ENCODE results near the gene DIDO1. TPM values are rescaled to one million over a fixed set of nuclear protein-coding genes. Genes with fewer than 3 reads are reported as not detected.
"Not testable (repeated sequence)": the region's sequence is repeated elsewhere in the genome, so short reads cannot be mapped to it uniquely, and the experiment has no call there.

Gene DIDO1
- total RNA-seq, 2 donors from 2014 or later = 40.1 to 52.7 TPM

DNA sequence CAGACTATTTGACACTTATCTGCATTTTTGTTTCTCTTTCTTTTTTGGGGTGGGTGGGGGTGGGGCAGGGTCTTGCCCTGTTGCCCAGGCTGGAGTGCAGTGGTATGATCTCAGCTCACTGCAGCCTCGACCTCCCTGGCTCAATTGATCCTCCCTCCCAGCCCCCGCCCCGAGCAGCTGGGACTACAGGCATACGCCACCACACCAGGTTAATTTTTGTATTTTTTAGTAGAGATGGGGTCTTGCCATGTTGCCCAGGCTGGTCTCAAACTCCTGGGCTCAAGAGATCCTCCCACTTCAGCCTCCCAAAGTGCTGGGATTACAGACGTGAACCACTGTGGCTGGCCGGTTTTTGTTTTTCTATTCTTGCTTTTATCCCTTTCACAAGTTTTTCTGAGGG is 73.0 kb downstream of the DIDO1 start:
- ATAC-seq; H3K9me3 Mint-ChIP-seq; H3K27ac Mint-ChIP-seq; DNase-seq (ENCODE audit: low spot score in 2 of 2): not testable (repeated sequence)
- peaks cover 9 to 10% of the 10 kb centered on the region in 2 donors for H3K36me3 Mint-ChIP-seq

DNA sequence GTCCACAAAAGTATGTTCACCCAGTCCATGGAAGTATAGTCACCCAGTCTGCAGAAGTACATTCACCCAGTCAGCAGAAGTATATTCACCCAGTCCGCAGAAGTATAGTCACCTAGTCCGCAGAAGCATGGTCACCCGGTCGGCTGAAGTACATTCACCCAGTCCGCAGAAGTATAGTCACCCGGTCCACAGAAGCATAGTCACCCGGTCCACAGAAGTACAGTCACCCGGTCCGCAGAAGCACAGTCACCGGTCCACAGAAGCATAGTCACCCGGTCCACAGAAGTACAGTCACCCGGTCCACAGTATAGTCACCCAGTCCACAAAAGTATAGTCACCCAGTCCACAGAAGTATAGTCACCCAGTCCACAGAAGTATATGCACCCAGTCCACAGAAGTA is 73.5 kb downstream of the DIDO1 start:
- DNase-seq (ENCODE audit: low spot score in 2 of 2) = no peak
- Mint-ChIP-seq H3K36me3 (peaks cover 9 to 10% of the 10 kb centered on the region in 2 donors), H3K9me3 (no peaks in the 10 kb centered on the region), H3K27ac (no peak overlapping the region)
- ATAC-seq = peak in 1 of 2 donors; percentile 16

DNA sequence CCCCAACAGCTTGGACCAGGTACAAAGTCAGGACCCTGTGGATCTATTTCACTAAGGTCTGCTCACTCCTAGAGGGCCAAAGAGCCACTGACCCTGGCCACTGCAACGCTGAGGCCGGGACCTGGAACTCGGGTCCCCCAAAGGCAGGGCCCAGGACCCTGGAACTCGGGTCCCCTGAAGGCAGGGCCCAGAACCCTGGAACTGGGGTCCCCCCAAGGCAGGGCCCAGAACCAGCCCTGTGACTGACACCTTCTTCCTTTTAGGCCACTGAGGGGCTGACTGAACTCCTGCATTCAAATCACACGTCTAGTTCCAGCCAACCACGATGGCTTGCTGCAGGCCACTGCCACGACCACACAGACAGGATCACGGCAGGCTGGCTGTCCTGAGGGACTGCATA is 74.1 kb downstream of the DIDO1 start:
- Mint-ChIP-seq H3K27ac (peak overlapping the region in 1 of 2 donors; percentile 22), H3K36me3 (peaks cover 4 to 10% of the 10 kb centered on the region in 2 donors), H3K9me3 (no peaks in the 10 kb centered on the region)
- DNase-seq (ENCODE audit: low spot score in 2 of 2) = no peak
- ATAC-seq = no peak

DNA sequence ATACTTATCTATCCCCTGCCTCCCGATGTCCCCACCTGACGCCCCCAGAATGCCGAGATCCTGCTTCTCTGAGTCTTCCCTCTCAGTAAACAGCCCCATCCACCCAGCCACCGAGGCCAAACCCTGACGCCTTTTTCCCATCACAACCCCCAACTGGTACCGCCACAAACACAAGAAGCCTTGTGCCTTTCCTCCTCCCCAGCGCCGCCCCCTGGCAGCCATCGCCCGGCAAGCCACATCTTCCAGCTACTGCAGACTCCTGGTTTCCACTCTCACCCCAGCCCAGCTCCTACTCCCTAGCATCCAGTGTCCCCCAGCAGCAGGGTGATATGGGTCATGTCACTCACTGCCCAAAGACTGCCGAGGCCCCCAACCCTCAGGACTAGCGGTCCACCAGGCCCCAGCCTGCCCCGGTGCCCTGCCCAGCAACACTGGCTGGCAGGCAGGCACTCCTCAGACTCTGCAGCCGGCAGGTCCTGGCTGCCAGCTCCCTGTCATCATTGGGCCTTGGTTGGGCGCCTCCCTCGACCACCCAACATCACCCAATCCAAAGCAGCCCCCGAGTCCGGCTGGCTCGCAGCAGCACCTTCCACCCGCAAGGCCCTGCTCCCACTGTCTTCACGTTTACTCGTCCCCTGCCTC is 75.9 kb downstream of the DIDO1 start:
- H3K27ac Mint-ChIP-seq = peak overlapping the region; percentile 23 to 28
- no peak for DNase-seq (ENCODE audit: low spot score in 2 of 2)
- peaks cover 4 to 14% of the 10 kb centered on the region in 2 donors for H3K36me3 Mint-ChIP-seq
- no peaks in the 10 kb centered on the region for H3K9me3 Mint-ChIP-seq
- ATAC-seq = no peak

DNA sequence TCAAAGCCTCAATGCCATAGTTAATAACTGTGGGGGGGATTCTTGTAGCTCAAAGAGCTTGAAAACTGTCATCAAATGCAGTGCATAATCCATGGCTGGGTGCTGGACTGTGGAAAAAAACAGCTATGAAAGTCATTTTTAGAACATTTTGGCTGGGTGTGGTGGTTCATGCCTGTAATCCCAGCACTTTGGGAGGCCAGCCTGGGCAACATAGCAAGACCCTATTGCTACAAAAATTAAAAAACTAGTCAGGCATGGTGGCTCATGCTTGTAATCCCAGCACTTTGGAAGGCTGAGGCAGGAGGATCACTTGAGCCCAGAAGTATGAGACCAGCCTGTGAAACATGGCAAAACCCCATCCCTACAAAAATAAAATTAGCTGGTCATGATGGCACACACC is 76.9 kb downstream of the DIDO1 start:
- no peak for DNase-seq (ENCODE audit: low spot score in 2 of 2)
- H3K27ac Mint-ChIP-seq = no peak overlapping the region
- H3K9me3 Mint-ChIP-seq = no peaks in the 10 kb centered on the region
- ATAC-seq = no peak
- H3K36me3 Mint-ChIP-seq = peaks cover 4 to 18% of the 10 kb centered on the region in 2 donors

DNA sequence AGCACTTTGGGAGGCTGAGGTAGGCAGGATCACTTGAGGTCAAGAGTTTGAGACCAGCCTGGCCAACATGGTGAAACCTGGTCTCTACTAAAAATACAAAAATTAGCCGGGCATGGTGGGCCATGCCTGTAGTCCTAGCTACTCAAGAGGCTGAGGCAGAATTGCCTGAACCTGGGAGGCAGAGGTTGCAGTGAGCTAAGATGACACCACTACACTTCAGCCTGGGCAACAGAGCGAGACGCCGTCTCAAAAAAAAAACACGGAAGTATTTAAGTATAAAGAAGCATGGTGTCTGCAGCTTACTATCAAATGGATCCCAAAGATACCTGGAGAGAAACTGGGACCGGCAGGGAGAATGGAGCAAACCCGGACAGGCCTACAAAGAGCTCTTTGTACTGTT is 77.4 kb downstream of the DIDO1 start:
- Mint-ChIP-seq H3K36me3 (peaks cover 3 to 17% of the 10 kb centered on the region in 2 donors), H3K27ac (peak overlapping the region in 1 of 2 donors; percentile 27)
- H3K9me3 Mint-ChIP-seq; DNase-seq (ENCODE audit: low spot score in 2 of 2); ATAC-seq: not testable (repeated sequence)

DNA sequence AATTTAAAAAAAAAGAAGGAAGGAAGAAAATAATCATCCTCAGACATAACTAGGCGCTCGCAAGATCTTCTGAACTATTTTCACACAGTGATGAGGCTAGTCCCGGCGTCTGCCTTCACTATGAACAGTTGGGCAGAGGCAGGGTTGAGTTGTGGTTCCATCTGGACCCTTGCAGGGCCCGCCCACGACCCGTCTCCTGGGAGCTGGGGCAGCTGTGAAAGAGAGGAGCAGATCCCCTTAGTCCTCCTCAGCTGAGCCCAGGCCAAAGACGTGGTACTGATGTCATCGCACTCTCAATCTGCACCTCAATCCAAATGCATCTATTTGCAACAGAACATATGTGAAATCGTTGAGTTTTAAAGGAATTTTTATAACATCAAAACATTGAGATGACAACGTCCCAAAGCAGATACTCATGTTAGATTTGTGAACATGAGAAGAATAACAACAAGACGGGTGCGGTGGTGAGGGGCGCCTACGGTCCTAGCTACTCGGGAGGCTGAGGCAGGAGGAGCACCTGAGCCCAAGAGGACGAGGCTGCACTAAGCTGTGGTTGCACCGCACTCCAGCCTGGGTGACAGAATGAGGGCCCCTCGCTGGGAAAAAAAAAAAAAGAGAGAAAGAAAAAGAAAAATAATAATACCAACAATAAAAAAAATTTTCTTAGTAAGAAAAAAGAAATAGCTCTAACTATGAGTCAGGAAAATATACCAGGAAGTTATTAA is 80.0 kb downstream of the DIDO1 start:
- no peaks in the 10 kb centered on the region for H3K9me3 Mint-ChIP-seq
- peaks cover 0 to 8% of the 10 kb centered on the region in 2 donors for H3K36me3 Mint-ChIP-seq
- no peak for ATAC-seq
- no peak for DNase-seq (ENCODE audit: low spot score in 2 of 2)
- no peak overlapping the region for H3K27ac Mint-ChIP-seq

DNA sequence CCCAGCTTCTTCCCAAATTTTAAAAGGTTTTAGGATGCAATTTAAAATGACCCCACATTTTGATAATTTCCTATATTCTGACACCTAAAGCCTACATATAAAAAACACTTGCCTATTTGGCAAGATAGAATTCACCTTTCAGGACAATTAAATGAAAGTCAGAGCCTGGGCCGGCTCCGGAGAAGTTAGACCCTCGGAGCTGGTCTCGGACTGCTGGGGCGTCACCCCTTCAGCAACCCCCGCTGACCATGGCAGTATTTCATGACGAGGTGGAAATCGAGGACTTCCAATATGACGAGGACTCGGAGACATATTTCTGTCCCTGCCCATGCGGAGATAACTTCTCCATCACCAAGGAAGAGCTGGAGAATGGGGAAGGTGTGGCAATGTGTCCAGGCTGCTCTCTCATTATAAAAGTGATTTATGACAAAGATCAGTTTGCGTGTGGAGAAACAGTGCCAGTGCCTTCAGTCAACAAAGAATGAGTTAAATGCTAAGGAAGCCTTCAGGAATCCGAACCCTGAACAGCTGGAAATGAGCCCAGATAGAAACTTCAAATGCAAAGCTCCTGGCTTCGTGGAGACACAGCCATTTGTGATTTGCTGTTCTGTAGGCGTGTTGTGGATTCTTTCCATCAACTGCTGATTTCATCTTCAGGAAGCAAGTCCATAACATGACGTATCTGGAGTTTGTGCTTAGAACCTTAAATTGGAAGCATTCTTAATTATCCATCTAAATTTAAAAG is 80.7 kb downstream of the DIDO1 start:
- H3K9me3 Mint-ChIP-seq = no peaks in the 10 kb centered on the region
- ATAC-seq = no peak
- H3K27ac Mint-ChIP-seq = no peak overlapping the region
- no peak for DNase-seq (ENCODE audit: low spot score in 2 of 2)
- peaks cover 0 to 8% of the 10 kb centered on the region in 2 donors for H3K36me3 Mint-ChIP-seq

DNA sequence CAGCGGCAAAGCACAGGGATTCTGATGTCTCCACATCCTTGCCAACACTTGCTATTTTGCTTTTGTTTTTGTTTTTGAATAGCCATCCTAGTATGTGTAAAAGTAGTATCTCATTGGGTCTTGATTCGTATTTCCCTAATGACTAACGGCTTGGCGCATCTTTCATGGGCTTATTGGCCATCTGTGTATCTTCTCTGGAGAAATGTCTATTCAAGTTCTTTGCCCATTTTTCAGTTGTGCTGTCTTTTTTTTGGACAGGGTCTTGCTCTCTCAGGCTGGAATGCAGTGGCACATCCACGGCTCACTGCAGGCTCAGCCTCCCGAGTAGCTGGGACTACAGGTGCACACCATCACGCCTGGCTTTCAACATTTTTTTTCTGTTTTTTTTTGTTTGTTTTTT is 82.1 kb downstream of the DIDO1 start:
- no peaks in the 10 kb centered on the region for H3K9me3 Mint-ChIP-seq

DNA sequence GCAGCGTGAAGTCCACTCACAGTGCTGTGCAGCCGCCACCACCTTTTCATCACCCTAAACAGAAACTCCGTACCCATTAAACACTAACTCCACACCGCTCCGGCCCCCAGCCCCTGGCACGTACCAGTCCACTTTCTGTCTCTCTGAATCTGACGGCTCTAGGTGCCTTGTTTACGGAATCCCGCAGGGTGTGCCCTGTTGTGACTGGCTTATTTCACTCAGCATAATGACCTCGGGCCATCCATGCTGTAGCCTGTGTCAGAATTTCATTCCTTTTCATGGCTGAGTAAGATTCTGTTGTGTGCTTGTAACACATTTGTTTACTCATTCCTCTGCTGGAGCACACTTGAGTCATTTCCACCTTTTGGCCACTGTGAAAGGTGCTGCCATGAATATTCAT is 82.6 kb downstream of the DIDO1 start:
- H3K27ac Mint-ChIP-seq = no peak overlapping the region
- DNase-seq (ENCODE audit: low spot score in 2 of 2) (no peak), ATAC-seq (peak in 1 of 2 donors; percentile 47)
- H3K36me3 Mint-ChIP-seq = peaks cover 0 to 8% of the 10 kb centered on the region in 2 donors
- H3K9me3 Mint-ChIP-seq = no peaks in the 10 kb centered on the region

More for the DNA sequence above, 82.1 kb downstream of the DIDO1 start:
- H3K27ac Mint-ChIP-seq = no peak overlapping the region
- DNase-seq (ENCODE audit: low spot score in 2 of 2) = no peak
- peaks cover 0 to 8% of the 10 kb centered on the region in 2 donors for H3K36me3 Mint-ChIP-seq
- ATAC-seq = no peak

DNA sequence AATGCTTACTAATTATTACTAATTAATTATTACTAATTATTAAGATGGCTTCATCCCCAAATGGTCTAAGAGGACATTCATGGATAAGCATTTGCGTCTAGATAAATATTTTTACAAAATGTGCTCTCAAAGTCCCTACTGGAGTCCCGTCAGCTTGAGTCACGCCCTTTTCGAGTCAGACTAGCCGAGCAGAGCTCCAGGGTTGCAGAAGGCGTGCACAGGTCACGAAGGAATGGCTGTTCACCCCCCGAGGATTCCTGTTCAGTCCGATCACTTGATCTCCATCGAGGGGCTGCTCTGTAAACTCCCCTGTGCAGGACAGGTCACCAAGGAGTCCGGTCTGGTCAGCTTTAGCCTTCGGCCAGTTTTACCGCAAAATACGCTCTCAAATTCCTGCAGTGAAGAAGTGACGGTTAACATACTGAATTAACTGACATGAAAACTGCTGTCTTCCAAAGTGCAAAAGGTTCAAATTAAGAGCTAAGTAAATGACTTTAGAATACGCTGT is 84.5 kb downstream of the DIDO1 start:
- DNase-seq (ENCODE audit: low spot score in 2 of 2) = no peak
- ATAC-seq = no peak
- Mint-ChIP-seq H3K9me3 (no peaks in the 10 kb centered on the region), H3K27ac (no peak overlapping the region), H3K36me3 (peaks cover 0 to 8% of the 10 kb centered on the region in 2 donors)

DNA sequence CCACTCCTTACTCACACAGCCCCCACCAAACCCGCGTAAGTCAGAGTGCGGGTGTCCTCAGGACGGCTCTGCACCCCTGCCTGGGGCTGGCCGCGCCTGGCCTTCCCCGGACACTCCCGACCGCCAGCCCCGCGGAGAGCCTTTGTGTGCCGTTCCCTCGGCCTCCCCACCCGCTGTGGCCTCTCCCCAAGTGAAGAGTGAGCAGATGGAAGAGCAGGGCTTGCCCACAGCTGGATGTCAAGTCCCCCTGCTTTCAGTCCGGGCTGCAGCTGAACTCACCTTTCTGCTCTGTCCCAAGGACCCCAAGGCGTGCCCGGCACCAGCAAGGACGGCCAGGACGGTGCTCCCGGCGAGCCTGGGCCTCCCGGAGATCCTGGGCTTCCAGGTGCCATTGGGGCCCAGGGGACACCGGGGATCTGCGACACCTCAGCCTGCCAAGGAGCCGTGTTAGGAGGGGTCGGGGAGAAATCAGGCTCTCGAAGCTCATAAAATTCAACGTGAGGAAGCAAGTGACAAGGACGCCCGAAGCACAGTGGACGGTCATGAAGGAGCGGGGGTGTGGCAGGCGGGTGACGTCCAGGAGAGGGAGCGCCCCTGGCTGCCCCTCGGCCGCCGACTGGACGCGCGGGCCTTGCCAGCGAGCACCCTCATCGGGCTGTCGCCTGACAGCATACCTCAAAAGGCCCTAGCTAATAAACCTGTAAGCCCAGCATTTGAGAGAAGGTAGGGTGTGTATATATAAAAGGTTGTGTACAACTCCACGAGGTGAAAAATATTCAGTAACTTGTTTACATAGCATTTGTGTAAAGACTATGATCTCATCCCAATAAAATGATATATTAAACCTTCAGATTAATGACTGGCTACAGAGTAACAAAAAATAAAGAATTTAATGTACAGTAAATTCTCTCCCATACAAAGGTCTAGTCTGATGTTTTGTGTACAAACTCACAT is 85.8 kb downstream of the DIDO1 start:
- no peak overlapping the region for H3K27ac Mint-ChIP-seq
- H3K9me3 Mint-ChIP-seq = no peaks in the 10 kb centered on the region
- H3K36me3 Mint-ChIP-seq = peaks cover 0 to 4% of the 10 kb centered on the region in 2 donors
- ATAC-seq = no peak
- DNase-seq (ENCODE audit: low spot score in 2 of 2) = no peak

DNA sequence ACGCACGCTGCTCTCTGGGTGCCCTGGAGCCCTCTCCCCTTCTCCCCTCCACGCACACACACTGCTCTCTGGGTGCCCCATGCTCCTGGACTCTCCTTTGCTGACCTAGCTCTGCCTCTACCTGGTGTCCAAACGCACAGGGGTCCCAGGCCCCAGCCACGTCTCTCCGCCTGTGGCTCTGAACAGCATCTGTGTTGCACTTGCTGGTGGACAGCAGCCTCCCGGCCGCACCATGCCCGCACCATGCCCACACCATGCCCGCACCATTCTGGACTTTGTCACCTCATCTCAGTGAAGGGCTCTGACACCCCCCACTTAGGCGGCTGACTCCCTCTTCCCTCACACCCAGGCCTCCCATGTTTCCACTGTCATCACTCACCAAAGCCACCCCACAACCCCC is 86.5 kb downstream of the DIDO1 start:
- DNase-seq (ENCODE audit: low spot score in 2 of 2) (no peak), ATAC-seq (no peak)
- Mint-ChIP-seq H3K27ac (peak overlapping the region in 1 of 2 donors; percentile 62), H3K9me3 (no peaks in the 10 kb centered on the region), H3K36me3 (no peaks in the 10 kb centered on the region)

DNA sequence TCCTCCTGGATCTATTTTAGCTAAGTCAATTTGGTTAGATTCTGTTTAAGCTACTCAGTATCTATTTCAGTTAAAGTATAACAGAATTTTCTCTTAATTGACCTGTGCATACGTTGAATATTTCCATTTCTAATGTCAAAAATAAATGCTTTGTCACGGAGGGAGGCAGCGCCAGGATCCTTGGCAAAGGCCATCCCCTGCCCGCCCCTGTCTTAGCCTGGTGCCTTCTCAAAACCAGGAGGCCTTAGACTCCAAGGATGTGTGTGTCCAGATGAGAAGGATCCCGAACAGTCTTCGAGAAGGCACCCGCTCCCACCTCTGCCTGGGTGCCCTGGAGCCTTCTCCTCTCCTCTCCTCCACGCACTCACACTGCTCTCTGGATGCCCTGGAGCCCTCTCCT is 87.0 kb downstream of the DIDO1 start:
- no peak for DNase-seq (ENCODE audit: low spot score in 2 of 2)
- Mint-ChIP-seq H3K36me3 (no peaks in the 10 kb centered on the region), H3K27ac (no peak overlapping the region), H3K9me3 (no peaks in the 10 kb centered on the region)
- no peak for ATAC-seq

DNA sequence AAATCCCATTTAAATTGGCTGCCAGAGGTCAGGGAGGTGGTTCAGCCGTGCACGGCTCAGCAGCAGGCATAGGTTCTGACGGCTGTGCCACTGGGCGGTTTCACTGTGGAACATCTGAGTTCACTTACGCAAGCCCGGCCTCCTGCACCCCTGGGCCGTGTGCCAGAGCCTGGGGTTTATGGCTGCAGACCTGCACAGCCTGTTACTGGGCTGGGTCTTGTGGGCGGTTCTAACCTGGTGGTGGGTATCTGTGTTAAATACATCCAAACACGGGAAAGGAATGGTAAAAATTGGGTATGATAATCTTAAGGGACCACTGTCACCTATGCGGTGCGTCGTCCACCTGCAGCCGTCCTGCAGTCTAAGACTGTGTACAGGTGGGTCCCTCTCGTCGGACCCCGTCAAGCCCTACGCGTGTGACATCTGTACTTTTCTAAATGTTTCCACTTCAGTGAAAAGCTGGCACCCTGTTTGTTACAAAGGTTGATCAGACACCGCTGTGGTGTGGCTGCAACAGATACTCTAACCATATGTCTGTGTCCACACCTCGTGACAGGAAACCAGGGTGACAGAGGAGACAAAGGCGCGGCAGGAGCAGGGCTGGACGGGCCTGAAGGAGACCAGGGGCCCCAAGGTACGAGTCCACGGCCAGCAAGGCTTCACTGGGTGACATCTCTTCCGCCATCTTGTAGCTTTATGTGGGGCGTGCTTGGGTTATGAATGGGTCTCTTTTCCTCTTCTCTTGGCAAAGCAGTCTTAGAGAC is 88.0 kb downstream of the DIDO1 start:
- DNase-seq (ENCODE audit: low spot score in 2 of 2) = no peak
- ATAC-seq = no peak
- Mint-ChIP-seq H3K9me3 (no peaks in the 10 kb centered on the region), H3K36me3 (no peaks in the 10 kb centered on the region), H3K27ac (no peak overlapping the region)

DNA sequence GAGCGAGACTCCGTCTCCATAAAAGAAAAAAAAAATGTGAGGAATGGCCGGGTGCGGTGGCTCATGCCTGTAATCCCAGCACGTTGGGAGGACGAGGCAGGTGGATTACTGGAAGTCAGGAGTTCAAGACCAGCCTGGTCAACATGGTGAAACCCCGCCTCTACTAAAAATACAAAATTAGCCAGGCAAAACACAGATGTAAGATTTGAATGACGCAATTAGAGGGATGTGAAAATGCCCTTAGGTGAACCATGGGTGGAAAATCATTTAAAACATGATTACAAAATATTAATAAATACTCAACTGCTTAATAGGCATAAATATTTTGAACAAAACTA is 88.5 kb downstream of the DIDO1 start:
- Mint-ChIP-seq H3K9me3 (no peaks in the 10 kb centered on the region), H3K36me3 (no peaks in the 10 kb centered on the region), H3K27ac (no peak overlapping the region)
- DNase-seq (ENCODE audit: low spot score in 2 of 2) (no peak), ATAC-seq (no peak)
